Right forelimb (tissue), 1 donor: ENCODE data around the gene GPR37L1.
"Not testable (repeated sequence)": the region's sequence is repeated elsewhere in the genome, so short reads cannot be mapped to it uniquely, and the experiment has no call there.

Experiments used
- DNase-seq: peaks from one replicate; pipeline ENCODE4 v3.0.0-alpha.2; 2018

GPR37L1 gene

GRCh38 chr1:202155478-202156021, 32.8 kb downstream of the GPR37L1 start:
- DNase-seq: peak; percentile 36

GRCh38 chr1:202156590-202156989, 33.9 kb downstream of the GPR37L1 start:
- peak; percentile 36 for DNase-seq

DNA sequence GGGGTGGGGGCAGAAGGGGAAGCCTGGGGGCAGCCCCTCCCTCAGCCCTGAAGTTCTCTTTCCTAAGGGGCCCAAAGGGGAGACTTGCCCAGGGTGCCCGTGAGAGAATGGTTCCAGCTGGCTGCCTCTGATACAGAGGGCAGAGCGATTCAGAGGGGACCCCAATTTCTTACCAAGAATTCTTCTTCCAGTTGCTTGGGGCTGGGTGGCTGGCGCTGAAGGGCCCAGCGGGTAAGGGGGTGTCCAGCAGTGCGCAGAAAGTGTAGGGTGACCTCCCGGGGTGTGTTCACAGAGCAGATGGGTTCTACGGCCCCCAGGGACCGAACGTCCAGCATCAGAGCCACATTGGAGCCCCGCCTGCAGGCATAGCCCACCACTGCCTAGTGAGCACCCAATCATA, 35.2 kb downstream of the GPR37L1 start:
- DNase-seq: no peak

GRCh38 chr1:202158810-202159533, 36.3 kb downstream of the GPR37L1 start:
- peak; percentile 35 for DNase-seq

- peak; percentile 44 for DNase-seq
Measured at GRCh38 chr1:202159534-202160371, 37.0 kb downstream of the GPR37L1 start.

DNA sequence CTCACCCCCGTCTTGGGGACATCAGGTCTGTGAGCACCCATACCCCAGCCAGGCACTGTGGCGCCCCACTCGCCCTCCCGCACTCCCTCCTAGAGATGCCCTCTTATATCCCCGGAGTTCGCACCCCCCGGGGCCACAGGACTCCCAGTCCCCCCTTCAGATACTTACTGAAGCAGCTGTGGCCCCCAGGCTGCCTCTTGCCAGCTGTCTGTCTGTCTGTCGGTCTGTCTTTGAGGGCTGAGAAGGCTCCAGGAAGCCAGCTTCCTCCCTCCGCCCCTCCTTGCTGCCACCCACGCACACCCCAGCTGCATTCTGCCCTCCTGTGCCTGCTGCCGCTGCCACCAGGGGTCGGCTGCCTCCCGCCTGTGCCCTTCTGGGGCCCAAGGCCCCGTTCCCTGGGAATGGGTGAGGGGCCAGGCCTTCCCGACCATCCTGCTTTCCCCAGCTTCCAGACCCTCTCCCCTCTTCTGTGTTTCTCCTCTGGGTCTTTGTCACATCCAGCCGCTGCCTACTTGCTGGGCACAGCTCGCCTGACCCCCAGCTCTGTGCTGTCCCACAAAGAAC, 37.7 kb downstream of the GPR37L1 start, which contains the start of gene PTPN7:
Gene PTPN7, minus strand, starts transcription at position 226 of the 564 bp plus-strand sequence. CDS start 1,200 bp downstream, outside the sequence.
- DNase-seq: peak; percentile 40

- peak; percentile 43 for DNase-seq
Measured at GRCh38 chr1:202161151-202162046, 38.7 kb downstream of the GPR37L1 start.

GRCh38 chr1:202162047-202162417, 39.3 kb downstream of the GPR37L1 start:
- peak; percentile 34 for DNase-seq

- peak; percentile 42 for DNase-seq
Measured at GRCh38 chr1:202162418-202163280, 39.9 kb downstream of the GPR37L1 start.

- no peak for DNase-seq
Measured at GRCh38 chr1:202163281-202164270, 40.9 kb downstream of the GPR37L1 start.

GRCh38 chr1:202164271-202165037, 41.7 kb downstream of the GPR37L1 start:
- DNase-seq: no peak

DNA sequence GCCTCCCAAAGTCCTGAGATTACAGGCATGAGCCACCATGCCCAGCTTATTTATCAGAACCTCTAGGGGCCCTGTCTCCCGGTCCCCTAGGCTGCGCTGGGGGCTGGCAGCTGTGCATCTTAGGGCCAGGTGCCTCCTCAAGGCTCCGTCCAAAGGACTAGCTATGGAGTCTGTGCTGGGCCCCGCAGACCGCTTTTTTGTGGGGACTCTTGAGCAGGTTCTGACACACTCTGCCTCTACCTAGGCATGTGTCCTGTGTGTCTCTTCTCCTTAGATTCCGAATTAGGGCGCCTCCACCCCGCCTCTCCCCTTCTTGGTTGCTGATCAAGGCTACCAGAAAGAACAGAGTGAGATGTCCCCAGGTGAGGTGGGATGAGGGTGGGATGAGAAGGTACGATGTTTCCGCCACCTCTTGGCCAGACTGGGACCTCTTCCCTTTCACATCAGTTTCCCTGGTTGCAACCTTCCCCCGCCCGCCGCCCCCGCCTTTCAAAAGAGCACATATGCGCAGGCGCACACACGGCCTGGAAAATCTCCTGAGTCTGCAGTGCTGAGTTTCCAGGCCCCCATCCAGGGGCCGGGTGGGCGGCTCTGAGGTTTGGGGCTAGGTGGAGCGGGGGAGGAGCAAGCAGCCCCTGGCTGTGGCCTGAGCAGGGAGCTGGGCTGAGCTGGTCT, 42.7 kb downstream of the GPR37L1 start:
- DNase-seq: peak; percentile 91

GRCh38 chr1:202165942-202166843, 43.5 kb downstream of the GPR37L1 start:
- DNase-seq: no peak

- not testable (repeated sequence) for DNase-seq
Measured at GRCh38 chr1:202167054-202167453, 44.3 kb downstream of the GPR37L1 start.

GRCh38 chr1:202167708-202168415, 45.1 kb downstream of the GPR37L1 start:
- DNase-seq: peak; percentile 84

DNA sequence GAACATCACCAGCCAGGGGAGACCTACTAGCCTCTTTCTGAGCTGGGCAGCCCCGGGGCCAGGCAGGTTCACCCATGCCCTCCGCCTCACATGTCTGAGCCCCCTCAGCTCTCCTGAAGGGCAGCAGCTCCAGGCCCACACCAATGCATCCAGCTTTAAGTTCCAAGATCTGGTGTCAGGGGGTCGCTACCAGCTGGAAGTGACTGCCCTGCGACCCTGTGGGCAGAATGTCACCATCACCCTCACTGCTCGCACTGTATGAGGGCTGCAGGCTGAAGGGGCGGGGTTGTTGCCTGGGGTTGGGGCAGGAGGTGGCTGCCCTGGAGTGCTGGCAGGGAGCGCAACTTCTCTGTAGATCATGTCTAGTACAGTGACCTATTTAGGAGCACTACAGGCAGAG, 46.1 kb downstream of the GPR37L1 start:
- DNase-seq: no peak

DNA sequence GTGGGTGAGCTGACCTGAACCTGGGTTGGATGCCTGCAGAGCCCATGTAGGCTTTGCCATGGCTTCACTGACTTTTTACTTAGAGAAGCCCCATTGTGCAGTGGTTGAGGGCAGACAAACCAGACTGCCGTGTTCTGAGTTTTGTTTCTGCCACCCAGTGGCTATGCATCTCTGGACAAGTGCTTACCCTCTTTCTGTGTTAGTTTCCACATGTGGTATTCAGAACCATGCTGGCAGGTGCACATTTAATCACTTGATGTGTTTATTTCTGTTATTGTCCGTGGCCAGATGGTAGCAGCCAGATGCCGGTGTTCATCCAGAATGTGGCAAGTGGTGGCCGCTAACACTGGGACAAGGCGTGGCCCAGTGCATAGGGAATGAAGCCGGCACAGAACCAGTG, 48.0 kb downstream of the GPR37L1 start:
- no peak for DNase-seq
